Superior temporal gyrus (tissue), 1 donor: Measurements from ENCODE around the gene RBM10.

Source experiments
- DNase-seq: peaks from one replicate; pipeline ENCODE4 v3.0.0-alpha.2; 2016; ENCODE audit errors: extremely low spot score

The RBM10 gene

DNA sequence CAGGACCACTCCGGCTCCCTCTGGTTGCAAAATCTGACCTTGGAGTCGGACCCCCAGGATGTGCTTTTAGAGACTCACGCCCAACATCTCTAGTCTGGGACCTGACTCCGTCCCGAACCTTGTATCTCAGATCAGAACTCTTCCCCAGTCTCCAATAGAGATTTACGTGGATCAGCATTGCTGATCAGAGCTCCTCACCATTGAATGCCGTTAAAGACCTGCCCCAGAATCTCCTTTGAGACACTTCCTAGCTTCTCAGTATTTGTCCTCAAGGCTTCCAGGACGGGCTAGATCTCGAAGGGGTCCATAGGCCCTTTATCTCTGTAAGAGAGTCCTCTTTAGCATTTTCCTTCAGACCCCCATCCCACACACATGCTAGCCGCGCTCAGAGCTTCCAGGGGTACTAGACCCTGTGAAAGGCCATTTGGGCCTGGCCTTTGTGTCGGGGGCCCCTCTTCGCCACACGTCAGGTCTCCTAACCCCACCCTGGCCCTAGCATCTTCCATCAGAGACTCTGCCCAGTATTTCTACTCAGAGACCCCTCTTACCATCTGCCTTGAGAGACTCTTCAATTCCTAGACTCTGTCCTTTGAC is 49.3 kb downstream of the RBM10 start:
- no peak for DNase-seq

DNA sequence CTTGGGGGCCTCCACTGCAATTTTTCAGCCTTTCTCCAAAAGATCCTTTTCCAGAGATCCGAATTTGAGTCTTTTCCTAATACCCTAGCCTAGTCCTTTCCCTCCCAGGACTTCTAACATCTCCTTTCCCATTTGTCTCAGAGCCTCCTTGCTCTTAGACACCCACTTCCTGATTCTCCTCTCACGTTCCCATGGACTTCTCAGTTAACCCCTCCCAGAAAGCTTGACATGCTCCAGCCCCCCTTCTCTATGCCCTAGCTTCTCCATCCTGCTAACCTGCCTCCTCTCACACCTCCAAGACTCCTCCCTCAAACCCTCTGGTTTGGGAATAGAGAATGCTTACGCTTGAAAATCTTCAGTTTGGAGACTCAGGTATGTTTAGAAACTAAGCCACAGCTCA is 51.1 kb downstream of the RBM10 start:
- DNase-seq: no peak

DNA sequence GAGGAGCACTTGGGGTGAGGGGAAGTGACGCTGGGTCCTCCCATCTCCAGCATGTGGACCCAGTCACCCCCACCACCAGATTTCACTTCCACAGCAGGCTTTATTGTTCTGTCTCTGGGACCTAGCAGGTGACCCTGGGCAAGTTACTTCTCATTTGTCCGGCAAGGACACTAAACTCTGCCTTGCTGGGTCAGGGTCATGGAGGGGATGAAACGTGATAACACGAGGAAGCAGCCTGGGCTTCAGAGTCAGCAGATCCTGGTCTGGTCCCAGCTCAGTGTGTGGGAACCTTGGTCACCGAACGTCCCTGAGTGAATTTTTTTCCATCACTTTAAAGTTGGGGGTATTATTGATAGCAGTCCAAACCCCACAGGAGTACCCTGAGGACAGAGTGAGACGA is 52.5 kb downstream of the RBM10 start:
- no peak for DNase-seq

DNA sequence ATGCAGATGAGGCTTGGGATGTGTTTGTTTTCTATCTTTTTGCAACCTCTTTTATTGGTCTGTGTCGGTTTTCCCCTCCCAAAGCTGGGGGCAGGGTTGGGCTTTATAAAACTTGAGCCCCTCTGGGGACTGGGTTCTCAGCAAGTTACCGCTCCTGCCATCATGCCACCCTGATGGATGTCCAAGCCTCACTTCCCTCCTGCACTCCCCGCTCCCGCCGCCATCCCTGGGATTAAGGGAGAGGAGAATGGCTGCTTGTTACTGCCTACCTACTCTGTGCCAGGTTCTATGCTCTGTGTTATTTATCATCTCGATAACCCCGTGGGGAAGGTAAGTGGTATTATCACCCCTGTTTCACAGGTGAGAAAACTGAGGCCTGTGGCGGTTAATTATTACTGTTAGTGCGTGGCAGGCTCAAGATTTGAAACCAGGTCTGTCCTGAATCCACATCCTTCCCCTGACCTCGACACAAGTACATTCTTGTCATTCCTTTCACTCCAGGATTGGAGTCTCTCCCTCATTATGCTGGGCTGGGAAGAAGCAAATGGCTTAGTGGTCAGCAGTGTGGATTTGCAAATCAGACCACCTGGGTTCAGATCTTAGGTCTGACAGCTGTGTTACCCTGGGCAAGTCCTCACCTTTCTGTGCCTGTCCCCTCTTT is 53.1 kb downstream of the RBM10 start:
- DNase-seq: no peak

DNA sequence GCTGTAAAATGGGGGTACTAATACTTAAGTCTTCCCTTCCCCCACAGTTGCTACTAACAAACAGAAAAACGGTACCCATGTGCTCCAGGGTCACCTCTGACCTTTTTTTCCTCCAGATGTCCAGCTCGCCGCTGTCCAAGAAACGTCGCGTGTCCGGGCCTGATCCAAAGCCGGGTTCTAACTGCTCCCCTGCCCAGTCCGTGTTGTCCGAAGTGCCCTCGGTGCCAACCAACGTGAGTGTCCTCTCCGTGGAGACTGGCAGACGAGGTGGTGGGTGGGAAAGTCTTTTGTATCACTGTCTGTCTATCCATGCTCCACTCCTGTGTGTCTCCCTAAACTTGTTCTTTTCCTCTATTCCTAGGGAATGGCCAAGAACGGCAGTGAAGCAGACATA is 53.7 kb downstream of the RBM10 start:
- no peak for DNase-seq

DNA sequence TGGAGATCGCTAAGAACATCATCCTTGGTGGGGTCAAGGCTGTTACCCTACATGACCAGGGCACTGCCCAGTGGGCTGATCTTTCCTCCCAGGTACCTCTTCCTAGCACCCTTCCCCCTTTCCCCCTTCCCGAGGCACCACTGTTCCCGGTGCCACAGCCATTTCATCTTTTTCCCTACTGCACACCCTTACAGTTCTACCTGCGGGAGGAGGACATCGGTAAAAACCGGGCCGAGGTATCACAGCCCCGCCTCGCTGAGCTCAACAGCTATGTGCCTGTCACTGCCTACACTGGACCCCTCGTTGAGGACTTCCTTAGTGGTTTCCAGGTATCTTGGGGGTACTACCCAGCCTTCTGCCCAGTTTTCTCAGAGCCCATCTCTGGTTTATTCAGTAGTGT is 54.3 kb downstream of the RBM10 start:
- DNase-seq: no peak

DNA sequence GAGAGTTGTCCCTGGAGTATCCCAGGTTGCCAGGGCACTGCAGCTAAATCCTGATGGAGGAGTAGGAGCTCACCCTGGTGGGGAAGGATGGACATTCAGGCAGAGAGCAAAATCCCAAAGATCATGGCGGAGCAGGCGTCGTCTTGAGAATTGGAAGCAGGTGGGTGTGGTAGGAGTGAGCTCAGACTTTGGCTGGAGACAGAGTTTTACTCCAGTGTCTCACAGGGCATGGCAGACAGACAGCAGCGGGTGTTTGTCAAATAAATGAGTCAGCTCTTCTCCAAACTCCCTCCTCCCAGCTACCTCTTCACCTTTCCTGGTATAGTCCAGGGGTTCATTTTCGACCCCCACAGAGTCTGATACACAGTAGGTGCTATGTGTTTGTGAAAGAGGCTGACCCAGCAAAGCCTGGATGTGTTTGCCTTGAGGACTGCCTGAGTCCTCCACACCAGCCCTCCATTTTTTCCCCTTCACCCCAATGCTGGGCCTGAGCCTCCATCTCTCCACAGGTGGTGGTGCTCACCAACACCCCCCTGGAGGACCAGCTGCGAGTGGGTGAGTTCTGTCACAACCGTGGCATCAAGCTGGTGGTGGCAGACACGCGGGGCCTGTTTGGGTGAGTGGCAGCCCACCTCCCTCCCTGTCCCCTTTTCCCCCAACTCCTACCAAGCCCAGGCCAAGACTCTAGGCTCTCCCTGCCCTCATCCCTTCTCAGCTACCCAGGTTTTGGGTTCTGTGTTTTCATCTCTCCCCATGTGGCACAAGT is 55.5 kb downstream of the RBM10 start:
- DNase-seq: no peak

DNA sequence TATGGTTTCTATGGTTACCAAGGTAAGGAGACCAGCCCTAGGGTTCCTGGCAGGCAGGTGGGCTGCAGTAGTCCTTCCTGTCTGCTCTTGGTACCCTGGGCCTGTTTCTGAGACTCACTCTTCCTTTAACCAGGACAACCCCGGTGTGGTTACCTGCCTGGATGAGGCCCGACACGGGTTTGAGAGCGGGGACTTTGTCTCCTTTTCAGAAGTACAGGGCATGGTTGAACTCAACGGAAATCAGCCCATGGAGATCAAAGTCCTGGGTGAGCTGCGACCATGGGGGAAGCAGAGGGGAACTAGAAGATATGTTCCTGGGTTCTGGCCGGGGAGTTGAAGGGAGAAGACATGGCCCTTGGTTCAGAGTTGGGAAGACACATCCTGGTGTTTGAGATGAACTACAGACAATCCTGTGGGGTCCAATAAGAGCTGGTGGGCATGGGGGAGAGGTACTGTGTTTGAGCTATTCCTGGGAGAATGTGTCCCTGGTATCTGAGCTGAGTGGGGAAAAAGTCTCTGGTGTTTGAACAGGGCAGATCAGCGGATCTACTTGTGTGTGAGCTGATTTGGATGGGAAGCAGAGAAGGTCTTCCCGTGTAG is 56.4 kb downstream of the RBM10 start:
- no peak for DNase-seq

DNA sequence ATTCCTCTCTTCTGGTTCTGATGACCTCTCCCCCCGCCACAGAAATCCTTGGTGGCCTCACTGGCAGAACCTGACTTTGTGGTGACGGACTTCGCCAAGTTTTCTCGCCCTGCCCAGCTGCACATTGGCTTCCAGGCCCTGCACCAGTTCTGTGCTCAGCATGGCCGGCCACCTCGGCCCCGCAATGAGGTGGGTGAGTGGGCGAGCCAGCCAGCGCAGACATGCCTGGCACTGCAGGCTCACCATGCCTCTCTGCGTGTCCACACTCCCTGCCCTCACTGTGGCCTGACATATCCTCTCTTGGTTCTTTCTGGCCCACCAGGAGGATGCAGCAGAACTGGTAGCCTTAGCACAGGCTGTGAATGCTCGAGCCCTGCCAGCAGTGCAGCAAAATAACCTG is 57.3 kb downstream of the RBM10 start:
- DNase-seq: no peak

DNA sequence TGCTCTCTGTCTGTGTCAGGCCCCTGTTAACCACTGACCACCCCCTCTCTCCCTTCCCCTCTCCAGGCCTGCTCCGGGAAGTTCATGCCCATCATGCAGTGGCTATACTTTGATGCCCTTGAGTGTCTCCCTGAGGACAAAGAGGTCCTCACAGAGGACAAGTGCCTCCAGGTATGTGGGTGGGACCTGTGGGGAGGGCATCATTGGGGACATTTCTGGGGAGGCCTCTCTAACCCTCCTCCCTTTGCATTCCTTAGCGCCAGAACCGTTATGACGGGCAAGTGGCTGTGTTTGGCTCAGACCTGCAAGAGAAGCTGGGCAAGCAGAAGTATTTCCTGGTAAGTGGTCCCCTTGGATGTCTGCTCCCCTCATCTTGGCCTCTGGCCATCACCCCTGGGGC is 57.9 kb downstream of the RBM10 start:
- no peak for DNase-seq

DNA sequence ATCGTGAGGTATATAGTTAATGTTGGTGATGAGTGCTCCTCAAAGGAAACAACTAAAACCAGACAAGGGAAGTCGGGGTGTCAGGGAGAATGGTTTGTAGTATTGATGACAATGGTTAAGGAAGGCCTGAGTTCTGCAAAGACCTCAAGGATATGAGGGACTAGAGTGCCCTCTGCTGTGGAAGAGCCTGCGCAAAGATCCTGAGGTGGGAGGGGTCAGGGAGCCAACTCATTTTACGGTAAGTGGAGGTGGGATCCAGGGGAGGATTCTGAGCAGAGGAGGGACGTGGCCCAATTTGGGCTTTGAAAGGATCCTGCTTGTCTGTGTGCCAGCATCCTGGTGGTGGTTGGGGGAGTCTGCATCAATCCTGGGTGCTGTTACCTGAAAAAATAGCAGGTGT is 59.9 kb downstream of the RBM10 start:
- no peak for DNase-seq

DNA sequence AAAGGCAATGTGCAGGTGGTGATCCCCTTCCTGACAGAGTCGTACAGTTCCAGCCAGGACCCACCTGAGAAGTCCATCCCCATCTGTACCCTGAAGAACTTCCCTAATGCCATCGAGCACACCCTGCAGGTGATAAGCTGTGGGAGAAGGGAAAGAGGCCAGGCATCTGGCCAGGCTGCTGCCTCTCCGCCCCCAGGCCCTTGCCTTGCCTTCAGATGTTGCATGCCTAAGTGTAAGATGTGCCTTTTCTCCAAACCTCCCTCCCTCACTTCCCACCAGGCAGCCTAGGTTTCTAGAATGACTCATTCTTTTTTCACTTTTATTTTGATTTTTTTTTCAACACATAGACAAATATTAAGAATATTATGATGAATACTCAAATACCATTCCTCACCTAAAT is 61.3 kb downstream of the RBM10 start:
- DNase-seq: no peak

DNA sequence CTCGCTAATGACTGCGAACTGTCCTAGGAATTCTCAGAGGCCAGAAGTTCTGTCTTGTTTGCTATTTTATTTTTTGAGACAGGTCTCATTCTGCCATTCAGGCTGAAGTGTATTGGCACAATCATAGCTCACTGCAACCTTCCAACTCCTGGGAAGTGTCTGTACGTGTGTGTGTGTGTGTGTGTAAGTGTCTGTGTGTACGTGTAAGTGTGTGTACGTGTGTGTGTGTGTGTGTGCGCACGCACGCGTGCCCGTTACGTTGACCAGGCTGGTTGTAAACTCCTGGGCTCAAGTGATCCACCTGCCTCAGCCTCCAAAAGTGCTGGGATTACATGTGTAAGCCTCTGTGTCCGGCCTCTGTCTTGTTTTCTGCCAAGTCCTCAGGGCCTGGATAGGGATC is 63.1 kb downstream of the RBM10 start:
- no peak for DNase-seq

DNA sequence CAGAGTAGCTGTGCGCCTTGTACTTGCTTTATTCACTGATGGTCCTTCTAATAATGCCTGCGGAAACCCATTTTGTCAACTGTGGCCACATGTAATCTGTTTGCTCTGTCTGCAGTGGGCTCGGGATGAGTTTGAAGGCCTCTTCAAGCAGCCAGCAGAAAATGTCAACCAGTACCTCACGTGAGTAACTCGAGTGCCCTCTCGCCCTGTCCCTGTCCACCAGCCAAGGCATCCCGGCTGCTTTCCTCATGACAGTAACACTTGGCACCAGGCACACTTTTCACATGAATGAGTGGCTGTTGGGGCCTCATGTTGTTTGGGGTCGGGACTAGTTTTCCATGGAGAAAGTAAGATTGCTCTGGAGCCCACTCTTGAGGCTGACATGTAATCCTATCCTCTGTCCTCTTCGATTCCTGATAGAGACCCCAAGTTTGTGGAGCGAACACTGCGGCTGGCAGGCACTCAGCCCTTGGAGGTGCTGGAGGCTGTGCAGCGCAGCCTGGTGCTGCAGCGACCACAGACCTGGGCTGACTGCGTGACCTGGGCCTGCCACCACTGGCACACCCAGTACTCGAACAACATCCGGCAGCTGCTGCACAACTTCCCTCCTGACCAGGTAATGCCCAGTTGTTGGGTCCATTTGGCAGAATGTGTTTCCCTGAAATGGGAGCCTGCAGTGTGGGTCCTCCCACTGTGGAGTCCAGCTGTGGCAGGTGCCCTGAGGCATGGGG is 64.7 kb downstream of the RBM10 start:
- DNase-seq: no peak

DNA sequence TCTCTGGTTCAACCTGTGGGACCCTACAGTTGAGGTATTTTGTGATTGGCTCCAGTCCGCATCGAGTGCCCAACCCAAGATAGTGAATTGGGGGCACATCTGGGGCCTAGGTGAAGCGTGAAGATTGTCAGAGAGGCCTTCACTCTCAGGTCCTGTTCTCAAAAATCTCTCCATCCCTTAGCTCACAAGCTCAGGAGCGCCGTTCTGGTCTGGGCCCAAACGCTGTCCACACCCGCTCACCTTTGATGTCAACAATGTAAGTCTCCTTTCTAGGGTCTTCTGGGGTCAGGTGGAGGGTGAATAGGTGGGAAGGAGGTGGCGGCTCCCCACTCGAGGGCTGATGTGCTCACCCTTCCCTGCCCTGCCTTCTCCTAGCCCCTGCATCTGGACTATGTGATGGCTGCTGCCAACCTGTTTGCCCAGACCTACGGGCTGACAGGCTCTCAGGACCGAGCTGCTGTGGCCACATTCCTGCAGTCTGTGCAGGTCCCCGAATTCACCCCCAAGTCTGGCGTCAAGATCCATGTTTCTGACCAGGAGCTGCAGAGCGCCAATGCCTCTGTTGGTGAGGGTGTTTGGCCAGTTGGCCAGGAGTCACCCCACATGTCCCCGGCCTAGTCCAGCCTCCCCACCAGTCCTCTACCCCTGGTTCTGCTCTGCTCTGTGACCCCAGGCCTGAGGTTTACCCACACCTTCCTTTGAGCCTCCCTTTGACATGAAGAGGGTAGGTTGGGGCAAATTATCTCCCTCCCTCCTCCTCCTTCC is 65.8 kb downstream of the RBM10 start:
- DNase-seq: no peak

DNA sequence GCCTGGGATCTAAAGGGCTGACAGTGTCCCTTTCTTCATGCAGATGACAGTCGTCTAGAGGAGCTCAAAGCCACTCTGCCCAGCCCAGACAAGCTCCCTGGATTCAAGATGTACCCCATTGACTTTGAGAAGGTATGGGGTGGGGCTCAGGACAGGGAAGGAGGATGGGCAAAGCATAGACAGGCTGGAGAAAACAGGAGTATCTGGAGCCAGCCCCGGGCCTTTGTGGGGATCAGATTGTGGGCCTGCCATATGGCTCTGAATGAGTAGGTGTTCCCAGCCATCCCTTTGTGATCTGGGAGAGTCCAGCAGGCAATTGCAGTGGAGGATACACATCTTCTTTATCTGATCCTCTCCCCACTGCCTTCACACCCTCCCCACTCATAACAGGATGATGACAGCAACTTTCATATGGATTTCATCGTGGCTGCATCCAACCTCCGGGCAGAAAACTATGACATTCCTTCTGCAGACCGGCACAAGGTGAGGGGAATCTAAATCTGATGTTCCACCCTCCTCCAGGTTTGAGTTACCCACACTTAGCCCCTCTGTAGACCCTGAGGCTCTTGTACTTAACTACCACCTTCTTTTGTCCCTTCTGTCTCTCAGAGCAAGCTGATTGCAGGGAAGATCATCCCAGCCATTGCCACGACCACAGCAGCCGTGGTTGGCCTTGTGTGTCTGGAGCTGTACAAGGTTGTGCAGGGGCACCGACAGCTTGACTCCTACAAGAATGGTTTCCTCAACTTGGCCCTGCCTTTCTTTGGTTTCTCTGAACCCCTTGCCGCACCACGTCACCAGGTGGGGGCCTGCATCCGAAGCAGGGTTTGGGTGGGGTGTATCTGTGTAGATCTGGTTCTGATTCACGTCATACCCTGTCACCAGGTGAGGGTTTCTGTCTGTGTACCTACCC is 67.6 kb downstream of the RBM10 start:
- no peak for DNase-seq

DNA sequence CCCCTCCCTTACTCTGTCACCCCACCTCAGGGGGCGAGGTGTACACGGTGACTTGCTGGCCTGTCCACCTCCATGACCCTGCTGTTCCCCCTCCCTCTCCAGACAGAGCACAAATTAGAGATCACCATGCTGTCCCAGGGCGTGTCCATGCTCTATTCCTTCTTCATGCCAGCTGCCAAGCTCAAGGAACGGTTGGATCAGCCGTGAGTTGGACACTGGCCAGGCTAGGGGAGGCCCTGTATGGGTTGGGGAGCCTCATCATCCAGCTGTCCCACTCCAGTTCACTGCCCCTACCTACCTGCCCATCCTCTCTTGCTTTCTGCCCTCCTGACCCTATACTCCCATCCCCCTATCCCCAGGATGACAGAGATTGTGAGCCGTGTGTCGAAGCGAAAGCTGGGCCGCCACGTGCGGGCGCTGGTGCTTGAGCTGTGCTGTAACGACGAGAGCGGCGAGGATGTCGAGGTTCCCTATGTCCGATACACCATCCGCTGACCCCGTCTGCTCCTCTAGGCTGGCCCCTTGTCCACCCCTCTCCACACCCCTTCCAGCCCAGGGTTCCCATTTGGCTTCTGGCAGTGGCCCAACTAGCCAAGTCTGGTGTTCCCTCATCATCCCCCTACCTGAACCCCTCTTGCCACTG is 69.5 kb downstream of the RBM10 start:
- no peak for DNase-seq

DNA sequence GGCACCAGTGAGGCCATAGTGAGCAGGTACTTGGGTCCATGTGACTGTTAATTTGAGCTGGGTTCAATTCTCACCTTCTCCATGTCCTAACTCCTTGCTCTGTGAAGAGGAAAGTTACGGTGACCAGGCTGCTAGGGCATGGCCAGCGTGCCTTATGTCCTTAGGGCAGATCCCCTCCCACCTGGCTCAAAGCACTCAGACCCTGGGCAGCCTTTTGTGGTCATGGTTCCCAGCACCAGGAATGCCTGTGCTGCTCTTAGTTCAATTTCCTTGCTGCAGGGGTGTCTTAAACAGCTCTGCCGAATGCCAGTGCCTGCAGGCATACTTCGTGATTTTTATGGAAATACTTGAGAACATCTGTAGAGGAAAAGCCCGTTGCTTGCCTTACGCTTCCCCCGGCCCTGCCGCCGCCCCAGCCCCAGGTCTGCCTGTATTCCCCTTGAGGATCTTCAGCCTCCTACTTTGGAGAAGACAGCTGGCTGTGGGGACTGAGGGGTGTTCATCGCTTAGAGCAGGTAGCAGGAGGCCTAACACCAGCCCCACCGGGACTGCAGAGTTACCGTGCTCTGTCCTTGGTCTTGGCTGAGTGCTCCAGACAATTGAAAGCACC is 70.4 kb downstream of the RBM10 start:
- no peak for DNase-seq

DNA sequence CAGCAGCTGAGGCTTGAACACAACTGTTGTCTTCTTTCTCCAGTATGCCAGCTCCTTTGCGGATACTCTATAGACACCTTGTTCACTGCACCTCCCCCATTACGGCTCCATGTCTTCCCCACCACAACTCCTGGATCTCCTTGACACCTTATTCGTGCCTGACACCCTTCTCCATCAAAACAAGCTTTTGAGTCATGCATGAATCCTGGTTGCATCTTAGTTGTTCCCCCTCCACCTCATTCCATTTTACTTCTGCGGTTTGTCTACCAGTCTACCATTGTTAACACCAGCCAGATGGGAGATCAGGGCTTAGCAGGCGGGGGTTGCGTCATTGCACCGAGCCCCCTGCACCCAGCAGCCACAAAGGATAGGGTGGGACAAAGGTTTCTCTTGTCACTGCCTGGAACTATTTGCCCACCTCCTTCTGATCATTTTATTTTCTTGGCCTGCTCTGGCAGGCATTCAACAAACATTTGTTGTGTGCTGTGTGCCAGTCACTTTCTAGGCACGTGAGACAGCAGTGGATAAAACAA is 71.4 kb downstream of the RBM10 start:
- no peak for DNase-seq
